ENCODE measurements around the gene VPS26B. TPM values are rescaled to one million over a fixed set of nuclear protein-coding genes. Genes with fewer than 3 reads are reported as not detected.

The VPS26B gene
- total and polyA plus RNA-seq, 2 experiments from 2014 or later = 27.4 to 36.9 TPM

GRCh38 chr11:134291196-134291595 lies 66.7 kb downstream of the VPS26B start:
- in situ Hi-C loops (cut with MboI) = no loop called here
- H3K36me3 ChIP-seq (ENCODE audit: low read depth) = no peaks in the 10 kb centered on the region
- no peaks in the 10 kb centered on the region for H3K9me3 ChIP-seq (ENCODE audit: low read depth)
- no peaks in the 10 kb centered on the region for H4K20me1 ChIP-seq (ENCODE audit: insufficient read depth)
- no peak overlapping the region for H3K27ac ChIP-seq
- no peaks in the 10 kb centered on the region for H3F3A ChIP-seq (ENCODE audit: insufficient read depth)
- H3K79me2 ChIP-seq (ENCODE audit: insufficient read depth) = no peaks in the 10 kb centered on the region
- H3K9ac ChIP-seq = no peak overlapping the region
- H2AFZ ChIP-seq = no peak overlapping the region
- no peak overlapping the region for H3K4me2 ChIP-seq (ENCODE audit: unreplicated experiment)
- no peak for TF ChIP-seq EZH2 (IDR thresholded peaks at IDR 0.05; ENCODE audit: insufficient read depth, poor library complexity, severe bottlenecking)
- no peak for TF ChIP-seq EZH2phosphoT487 (IDR thresholded peaks at IDR 0.05; ENCODE audit: insufficient read depth, low read depth)
- H3K4me1 ChIP-seq (ENCODE audit: insufficient read depth) = no peaks in the 10 kb centered on the region
- 36 to 44% methylated on average over 6 of the region's 6 CpGs for WGBS, 2 experiments (ENCODE audit: low coverage in 1 of 2, low lambda C conversion rate in 2 of 2, missing lambda C conversion rate in 2 of 2)
- DNase-seq = no peak
- H3K4me3 ChIP-seq = no peak overlapping the region
- no peaks in the 10 kb centered on the region for H3K9me2 ChIP-seq (ENCODE audit: insufficient read depth)
- H3K27me3 ChIP-seq (replicated peaks; ENCODE audit: insufficient read depth) = peaks cover 21% of the 10 kb centered on the region; the same call in 1 of the 2 replicates

GRCh38 chr11:134292661-134293060 lies 68.2 kb downstream of the VPS26B start:
- Histone ChIP-seq H3K27me3 (replicated peaks; ENCODE audit: insufficient read depth) (peaks cover 21% of the 10 kb centered on the region; the same call in 1 of the 2 replicates), H3K36me3 (ENCODE audit: low read depth) (no peaks in the 10 kb centered on the region), H3K27ac (no peak overlapping the region), H3K9me3 (ENCODE audit: low read depth) (no peaks in the 10 kb centered on the region), H3F3A (ENCODE audit: insufficient read depth) (no peaks in the 10 kb centered on the region), H2AFZ (no peak overlapping the region), H3K4me1 (ENCODE audit: insufficient read depth) (no peaks in the 10 kb centered on the region), H3K4me2 (ENCODE audit: unreplicated experiment) (no peak overlapping the region), H3K79me2 (ENCODE audit: insufficient read depth) (no peaks in the 10 kb centered on the region), H3K9ac (no peak overlapping the region), H3K4me3 (no peak overlapping the region), H3K9me2 (ENCODE audit: insufficient read depth) (no peaks in the 10 kb centered on the region), H4K20me1 (ENCODE audit: insufficient read depth) (no peaks in the 10 kb centered on the region)
- WGBS, 2 experiments (ENCODE audit: low coverage in 1 of 2, low lambda C conversion rate in 2 of 2, missing lambda C conversion rate in 2 of 2) = 46 to 56% methylated on average over 15 of the region's 15 CpGs
- no peak for TF ChIP-seq EZH2phosphoT487 (IDR thresholded peaks at IDR 0.05; ENCODE audit: insufficient read depth, low read depth)
- no peak for TF ChIP-seq EZH2 (IDR thresholded peaks at IDR 0.05; ENCODE audit: insufficient read depth, poor library complexity, severe bottlenecking)
- in situ Hi-C loops (cut with MboI) = no loop called here
- DNase-seq = no peak

- Histone ChIP-seq H3K4me1 (ENCODE audit: insufficient read depth) (no peaks in the 10 kb centered on the region), H3K36me3 (ENCODE audit: low read depth) (no peaks in the 10 kb centered on the region), H3K27me3 (replicated peaks; ENCODE audit: insufficient read depth) (peaks cover 21% of the 10 kb centered on the region; the same call in 1 of the 2 replicates), H3F3A (ENCODE audit: insufficient read depth) (no peaks in the 10 kb centered on the region), H3K9me3 (ENCODE audit: low read depth) (no peaks in the 10 kb centered on the region), H3K27ac (no peak overlapping the region), H3K9ac (no peak overlapping the region), H3K4me2 (ENCODE audit: unreplicated experiment) (no peak overlapping the region), H3K9me2 (ENCODE audit: insufficient read depth) (no peaks in the 10 kb centered on the region), H3K4me3 (no peak overlapping the region), H4K20me1 (ENCODE audit: insufficient read depth) (no peaks in the 10 kb centered on the region), H2AFZ (no peak overlapping the region), H3K79me2 (ENCODE audit: insufficient read depth) (no peaks in the 10 kb centered on the region)
- in situ Hi-C loops (cut with MboI) = no loop called here
- no peak for DNase-seq
- TF ChIP-seq EZH2 (IDR thresholded peaks at IDR 0.05; ENCODE audit: insufficient read depth, poor library complexity, severe bottlenecking) = no peak
- no peak for TF ChIP-seq EZH2phosphoT487 (IDR thresholded peaks at IDR 0.05; ENCODE audit: insufficient read depth, low read depth)
- 49 to 57% methylated on average over 20 of the region's 20 CpGs for WGBS, 2 experiments (ENCODE audit: low coverage in 1 of 2, low lambda C conversion rate in 2 of 2, missing lambda C conversion rate in 2 of 2)
Observed at GRCh38 chr11:134293119-134294113, 68.9 kb downstream of the VPS26B start.

GRCh38 chr11:134294664-134295063 lies 70.2 kb downstream of the VPS26B start:
- no peak overlapping the region for H2AFZ ChIP-seq
- DNase-seq = no peak
- peaks cover 21% of the 10 kb centered on the region; the same call in 1 of the 2 replicates for H3K27me3 ChIP-seq (replicated peaks; ENCODE audit: insufficient read depth)
- in situ Hi-C loops (cut with MboI) = no loop called here
- H3K4me3 ChIP-seq = no peak overlapping the region
- 56 to 60% methylated on average over 9 of the region's 9 CpGs for WGBS, 2 experiments (ENCODE audit: low coverage in 1 of 2, low lambda C conversion rate in 2 of 2, missing lambda C conversion rate in 2 of 2)
- no peaks in the 10 kb centered on the region for H3K36me3 ChIP-seq (ENCODE audit: low read depth)
- H3K9me3 ChIP-seq (ENCODE audit: low read depth) = no peaks in the 10 kb centered on the region
- H3F3A ChIP-seq (ENCODE audit: insufficient read depth) = no peaks in the 10 kb centered on the region
- H3K27ac ChIP-seq = no peak overlapping the region
- no peaks in the 10 kb centered on the region for H3K4me1 ChIP-seq (ENCODE audit: insufficient read depth)
- no peak overlapping the region for H3K4me2 ChIP-seq (ENCODE audit: unreplicated experiment)
- H3K9ac ChIP-seq = no peak overlapping the region
- no peaks in the 10 kb centered on the region for H3K79me2 ChIP-seq (ENCODE audit: insufficient read depth)
- H3K9me2 ChIP-seq (ENCODE audit: insufficient read depth) = no peaks in the 10 kb centered on the region
- no peak for TF ChIP-seq EZH2phosphoT487 (IDR thresholded peaks at IDR 0.05; ENCODE audit: insufficient read depth, low read depth)
- no peak for TF ChIP-seq EZH2 (IDR thresholded peaks at IDR 0.05; ENCODE audit: insufficient read depth, poor library complexity, severe bottlenecking)
- no peaks in the 10 kb centered on the region for H4K20me1 ChIP-seq (ENCODE audit: insufficient read depth)

Other genes with a start within 250 kb of the VPS26B start
- 63.7 and 65.1 TPM in 2 replicates for gene JAM3, start 155.6 kb upstream of the VPS26B start, total RNA-seq (2014; rRNA removed; shearing (Covaris generic))
- 46.2 and 48.2 TPM in 2 replicates for gene JAM3, start 155.6 kb upstream of the VPS26B start, polyA plus RNA-seq (2016; fragmentation: Nextera tagmentation; extraction: Ambion mirVana)
- gene NCAPD3, start 704 bp upstream of the VPS26B start, total RNA-seq (2014; rRNA removed; shearing (Covaris generic)) = 9.0 and 13.3 TPM in 2 replicates
- 13.6 and 16.3 TPM in 2 replicates for gene NCAPD3, start 704 bp upstream of the VPS26B start, polyA plus RNA-seq (2016; fragmentation: Nextera tagmentation; extraction: Ambion mirVana)
- gene THYN1, start 28.7 kb downstream of the VPS26B start, total RNA-seq (2014; rRNA removed; shearing (Covaris generic)) = 24.3 and 25.6 TPM in 2 replicates
- 44.2 and 49.8 TPM in 2 replicates for gene THYN1, start 28.7 kb downstream of the VPS26B start, polyA plus RNA-seq (2016; fragmentation: Nextera tagmentation; extraction: Ambion mirVana)
- 18.9 and 26.7 TPM in 2 replicates for gene ACAD8, start 28.9 kb downstream of the VPS26B start, total RNA-seq (2014; rRNA removed; shearing (Covaris generic))
- gene ACAD8, start 28.9 kb downstream of the VPS26B start, polyA plus RNA-seq (2016; fragmentation: Nextera tagmentation; extraction: Ambion mirVana) = 18.5 and 19.4 TPM in 2 replicates
- not detected in 2 replicates for gene GLB1L3, start 51.7 kb downstream of the VPS26B start, total RNA-seq (2014; rRNA removed; shearing (Covaris generic))
- not detected in 2 replicates for gene GLB1L3, start 51.7 kb downstream of the VPS26B start, polyA plus RNA-seq (2016; fragmentation: Nextera tagmentation; extraction: Ambion mirVana)
- gene GLB1L2, start 107.3 kb downstream of the VPS26B start, total RNA-seq (2014; rRNA removed; shearing (Covaris generic)) = not detected in 2 replicates
- 0.11 TPM in 1 of 2 replicates, not detected in the other for gene GLB1L2, start 107.3 kb downstream of the VPS26B start, polyA plus RNA-seq (2016; fragmentation: Nextera tagmentation; extraction: Ambion mirVana)
- not detected in 2 replicates for gene B3GAT1, start 187.6 kb downstream of the VPS26B start, total RNA-seq (2014; rRNA removed; shearing (Covaris generic))
- gene B3GAT1, start 187.6 kb downstream of the VPS26B start, polyA plus RNA-seq (2016; fragmentation: Nextera tagmentation; extraction: Ambion mirVana) = not detected in 2 replicates